ENCODE data around the gene MAB21L4. TPM values are rescaled to one million over a fixed set of nuclear protein-coding genes. Genes with fewer than 3 reads are reported as not detected.

Gene MAB21L4
- total and polyA plus RNA-seq, 2 experiments from 2014 or later: not detected

- TF ChIP-seq NANOG (IDR thresholded peaks at IDR 0.05; ENCODE audit: borderline replicate concordance) (no peak), ZNF114 (CRISPR knock-in tag; IDR thresholded peaks at IDR 0.05) (no peak), REST (IDR thresholded peaks at IDR 0.05; ENCODE audit: unreplicated experiment) (no peak), CREB1 (CRISPR knock-in tag; IDR thresholded peaks at IDR 0.05; ENCODE audit: low read depth) (no peak), JUNB (IDR thresholded peaks at IDR 0.05; ENCODE audit: unreplicated experiment) (no peak), POLR2AphosphoS5 (IDR thresholded peaks at IDR 0.05; ENCODE audit: low read depth) (no peak), STAT1 (IDR thresholded peaks at IDR 0.05; ENCODE audit: unreplicated experiment) (no peak), EZH2phosphoT487 (IDR thresholded peaks at IDR 0.05; ENCODE audit: unreplicated experiment) (no peak), ZNF331 (CRISPR knock-in tag; IDR thresholded peaks at IDR 0.05; ENCODE audit: low read depth) (no peak), EZH2 (IDR thresholded peaks at IDR 0.05; ENCODE audit: low read depth, unreplicated experiment) (no peak), CTCF (conservative IDR thresholded peaks at IDR 0.05; ENCODE audit: low read depth in 2 of 2) (no peak)
- TF ChIP-seq, protein P1, sequence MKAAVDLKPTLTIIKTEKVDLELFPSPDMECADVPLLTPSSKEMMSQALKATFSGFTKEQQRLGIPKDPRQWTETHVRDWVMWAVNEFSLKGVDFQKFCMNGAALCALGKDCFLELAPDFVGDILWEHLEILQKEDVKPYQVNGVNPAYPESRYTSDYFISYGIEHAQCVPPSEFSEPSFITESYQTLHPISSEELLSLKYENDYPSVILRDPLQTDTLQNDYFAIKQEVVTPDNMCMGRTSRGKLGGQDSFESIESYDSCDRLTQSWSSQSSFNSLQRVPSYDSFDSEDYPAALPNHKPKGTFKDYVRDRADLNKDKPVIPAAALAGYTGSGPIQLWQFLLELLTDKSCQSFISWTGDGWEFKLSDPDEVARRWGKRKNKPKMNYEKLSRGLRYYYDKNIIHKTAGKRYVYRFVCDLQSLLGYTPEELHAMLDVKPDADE (IDR thresholded peaks at IDR 0.05): no peak
- TF ChIP-seq, protein P2, sequence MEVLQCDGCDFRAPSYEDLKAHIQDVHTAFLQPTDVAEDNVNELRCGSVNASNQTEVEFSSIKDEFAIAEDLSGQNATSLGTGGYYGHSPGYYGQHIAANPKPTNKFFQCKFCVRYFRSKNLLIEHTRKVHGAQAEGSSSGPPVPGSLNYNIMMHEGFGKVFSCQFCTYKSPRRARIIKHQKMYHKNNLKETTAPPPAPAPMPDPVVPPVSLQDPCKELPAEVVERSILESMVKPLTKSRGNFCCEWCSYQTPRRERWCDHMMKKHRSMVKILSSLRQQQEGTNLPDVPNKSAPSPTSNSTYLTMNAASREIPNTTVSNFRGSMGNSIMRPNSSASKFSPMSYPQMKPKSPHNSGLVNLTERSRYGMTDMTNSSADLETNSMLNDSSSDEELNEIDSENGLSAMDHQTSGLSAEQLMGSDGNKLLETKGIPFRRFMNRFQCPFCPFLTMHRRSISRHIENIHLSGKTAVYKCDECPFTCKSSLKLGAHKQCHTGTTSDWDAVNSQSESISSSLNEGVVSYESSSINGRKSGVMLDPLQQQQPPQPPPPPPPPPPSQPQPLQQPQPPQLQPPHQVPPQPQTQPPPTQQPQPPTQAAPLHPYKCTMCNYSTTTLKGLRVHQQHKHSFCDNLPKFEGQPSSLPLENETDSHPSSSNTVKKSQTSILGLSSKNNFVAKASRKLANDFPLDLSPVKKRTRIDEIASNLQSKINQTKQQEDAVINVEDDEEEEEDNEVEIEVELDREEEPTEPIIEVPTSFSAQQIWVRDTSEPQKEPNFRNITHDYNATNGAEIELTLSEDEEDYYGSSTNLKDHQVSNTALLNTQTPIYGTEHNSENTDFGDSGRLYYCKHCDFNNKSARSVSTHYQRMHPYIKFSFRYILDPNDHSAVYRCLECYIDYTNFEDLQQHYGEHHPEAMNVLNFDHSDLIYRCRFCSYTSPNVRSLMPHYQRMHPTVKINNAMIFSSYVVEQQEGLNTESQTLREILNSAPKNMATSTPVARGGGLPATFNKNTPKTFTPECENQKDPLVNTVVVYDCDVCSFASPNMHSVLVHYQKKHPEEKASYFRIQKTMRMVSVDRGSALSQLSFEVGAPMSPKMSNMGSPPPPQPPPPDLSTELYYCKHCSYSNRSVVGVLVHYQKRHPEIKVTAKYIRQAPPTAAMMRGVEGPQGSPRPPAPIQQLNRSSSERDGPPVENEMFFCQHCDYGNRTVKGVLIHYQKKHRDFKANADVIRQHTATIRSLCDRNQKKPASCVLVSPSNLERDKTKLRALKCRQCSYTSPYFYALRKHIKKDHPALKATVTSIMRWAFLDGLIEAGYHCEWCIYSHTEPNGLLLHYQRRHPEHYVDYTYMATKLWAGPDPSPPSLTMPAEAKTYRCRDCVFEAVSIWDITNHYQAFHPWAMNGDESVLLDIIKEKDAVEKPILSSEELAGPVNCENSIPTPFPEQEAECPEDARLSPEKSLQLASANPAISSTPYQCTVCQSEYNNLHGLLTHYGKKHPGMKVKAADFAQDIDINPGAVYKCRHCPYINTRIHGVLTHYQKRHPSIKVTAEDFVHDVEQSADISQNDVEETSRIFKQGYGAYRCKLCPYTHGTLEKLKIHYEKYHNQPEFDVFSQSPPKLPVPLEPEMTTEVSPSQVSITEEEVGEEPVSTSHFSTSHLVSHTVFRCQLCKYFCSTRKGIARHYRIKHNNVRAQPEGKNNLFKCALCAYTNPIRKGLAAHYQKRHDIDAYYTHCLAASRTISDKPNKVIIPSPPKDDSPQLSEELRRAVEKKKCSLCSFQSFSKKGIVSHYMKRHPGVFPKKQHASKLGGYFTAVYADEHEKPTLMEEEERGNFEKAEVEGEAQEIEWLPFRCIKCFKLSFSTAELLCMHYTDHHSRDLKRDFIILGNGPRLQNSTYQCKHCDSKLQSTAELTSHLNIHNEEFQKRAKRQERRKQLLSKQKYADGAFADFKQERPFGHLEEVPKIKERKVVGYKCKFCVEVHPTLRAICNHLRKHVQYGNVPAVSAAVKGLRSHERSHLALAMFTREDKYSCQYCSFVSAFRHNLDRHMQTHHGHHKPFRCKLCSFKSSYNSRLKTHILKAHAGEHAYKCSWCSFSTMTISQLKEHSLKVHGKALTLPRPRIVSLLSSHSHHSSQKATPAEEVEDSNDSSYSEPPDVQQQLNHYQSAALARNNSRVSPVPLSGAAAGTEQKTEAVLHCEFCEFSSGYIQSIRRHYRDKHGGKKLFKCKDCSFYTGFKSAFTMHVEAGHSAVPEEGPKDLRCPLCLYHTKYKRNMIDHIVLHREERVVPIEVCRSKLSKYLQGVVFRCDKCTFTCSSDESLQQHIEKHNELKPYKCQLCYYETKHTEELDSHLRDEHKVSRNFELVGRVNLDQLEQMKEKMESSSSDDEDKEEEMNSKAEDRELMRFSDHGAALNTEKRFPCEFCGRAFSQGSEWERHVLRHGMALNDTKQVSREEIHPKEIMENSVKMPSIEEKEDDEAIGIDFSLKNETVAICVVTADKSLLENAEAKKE (CRISPR knock-in tag; IDR thresholded peaks at IDR 0.05): no peak
- Histone ChIP-seq H3K27ac (ENCODE audit: low read depth) (no peak overlapping the region), H4K20me1 (replicated peaks; ENCODE audit: insufficient read depth) (no peaks in the 10 kb centered on the region), H3K4me2 (no peak overlapping the region), H3K4me3 (no peak overlapping the region), H2AFZ (no peak overlapping the region), H3F3A (replicated peaks; ENCODE audit: low read depth) (no peaks in the 10 kb centered on the region), H3K4me1 (ENCODE audit: insufficient read depth) (no peaks in the 10 kb centered on the region), H3K36me3 (ENCODE audit: insufficient read depth) (no peaks in the 10 kb centered on the region), H3K27me3 (ENCODE audit: insufficient read depth) (no peaks in the 10 kb centered on the region), H3K9me2 (ENCODE audit: insufficient read depth) (no peaks in the 10 kb centered on the region), H3K79me2 (replicated peaks; ENCODE audit: insufficient read depth) (no peaks in the 10 kb centered on the region)
- H3K4me3 Mint-ChIP-seq: no peak overlapping the region
- no peaks in the 10 kb centered on the region for H3K4me1 Mint-ChIP-seq
- H3K27ac Mint-ChIP-seq: no peak overlapping the region
- no peaks in the 10 kb centered on the region for H3K36me3 Mint-ChIP-seq (ENCODE audit: low read depth)
- H3K27me3 Mint-ChIP-seq (ENCODE audit: insufficient read depth, low read depth, poor library complexity): peaks cover 5% of the 10 kb centered on the region
- ATAC-seq (no peak), DNase-seq (ENCODE audit: low spot score) (no peak)
- H3K9me3 Mint-ChIP-seq: no peaks in the 10 kb centered on the region
Observed at GRCh38 chr2:240894006-240894405, 1.9 kb downstream of the MAB21L4 start.

Data from GM23338 (cell line).